NCI-H2196 (cell line): Measurements from ENCODE around the gene CXCL14.

Experiments used
- DNase-seq: peaks from one replicate; lab custom pipeline; 2025; ENCODE audit not compliant: unreplicated experiment; lab: John Stamatoyannopoulos, UW

The CXCL14 gene

DNA sequence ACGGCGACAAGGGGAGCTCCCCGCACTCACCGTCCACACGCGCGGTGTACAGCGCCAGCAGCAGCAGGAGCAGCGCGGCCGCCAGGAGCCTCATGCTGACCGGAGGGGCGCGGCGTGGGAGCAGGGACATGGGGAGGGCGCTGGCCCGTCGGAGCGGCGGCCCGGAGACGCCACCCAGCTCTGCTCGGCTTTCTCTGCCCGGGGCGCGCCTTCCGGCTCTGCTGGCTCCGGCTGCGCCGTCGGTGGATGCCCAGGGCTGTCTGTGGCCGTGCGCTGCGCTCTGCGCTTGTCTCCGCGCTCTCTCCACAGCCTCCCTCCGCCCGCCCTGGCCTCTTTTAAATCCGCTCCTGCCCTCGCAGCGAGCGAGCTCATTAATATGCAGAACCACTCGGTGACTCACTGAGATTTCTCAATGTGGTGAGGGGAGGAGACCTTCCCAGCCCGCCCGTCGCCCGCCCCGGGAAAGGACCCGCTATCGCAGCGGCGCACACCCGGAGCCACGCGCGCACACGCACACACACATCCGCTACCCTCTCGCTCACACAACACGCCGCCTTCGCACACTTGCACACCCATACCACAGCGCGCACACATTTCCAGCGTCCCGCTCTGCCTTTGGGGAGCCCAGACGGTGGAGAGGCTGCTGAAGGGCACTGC, at the start of gene CXCL14:
TSS of gene CXCL14 (minus strand) at position 307 of the 657 bp plus-strand sequence. CDS start at position 94, 213 bp downstream.
- peak; percentile 40 for DNase-seq

- DNase-seq = no peak
Measured at GRCh38 chr5:135626636-135627035, 47.8 kb upstream of the CXCL14 start.

DNA sequence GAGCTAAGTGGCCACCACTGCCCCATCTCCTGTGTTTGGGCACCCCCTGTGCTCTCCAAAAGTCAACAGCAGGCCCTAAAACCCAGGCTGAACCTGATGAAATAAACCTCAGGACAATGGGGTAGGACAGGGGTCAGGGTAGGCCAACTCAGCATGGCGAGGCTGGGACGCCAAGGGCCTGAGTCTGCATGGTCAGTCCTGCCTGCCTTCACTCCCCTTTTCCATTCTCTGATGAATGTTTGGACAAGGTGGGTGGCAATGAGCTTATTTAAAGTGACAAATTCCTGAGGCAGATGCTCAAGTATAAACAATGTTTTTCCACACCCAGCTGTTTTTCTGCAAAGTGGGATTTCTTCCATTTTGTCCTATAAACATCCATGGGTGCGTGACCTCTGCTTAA, 47.2 kb upstream of the CXCL14 start:
- DNase-seq = no peak

DNA sequence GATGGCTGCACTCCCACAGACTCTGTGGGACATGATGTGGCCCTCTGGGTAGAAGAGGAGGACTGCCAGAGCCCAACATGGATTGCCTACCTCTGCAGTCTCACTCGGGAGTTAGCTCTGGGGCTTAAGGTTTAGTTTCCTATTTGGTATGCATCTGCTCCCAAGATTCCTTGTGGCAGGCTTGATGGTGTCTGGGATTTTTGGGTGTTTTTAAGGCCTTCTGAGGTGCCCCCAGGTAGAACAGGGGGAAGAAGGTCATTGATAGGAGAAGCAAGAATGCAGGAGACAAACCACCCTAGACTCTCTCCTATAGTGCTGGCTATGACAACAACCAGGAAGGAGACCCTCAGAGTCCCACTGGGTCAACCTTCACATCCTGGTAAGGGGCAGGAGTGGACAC, 46.7 kb upstream of the CXCL14 start:
- DNase-seq = no peak

DNA sequence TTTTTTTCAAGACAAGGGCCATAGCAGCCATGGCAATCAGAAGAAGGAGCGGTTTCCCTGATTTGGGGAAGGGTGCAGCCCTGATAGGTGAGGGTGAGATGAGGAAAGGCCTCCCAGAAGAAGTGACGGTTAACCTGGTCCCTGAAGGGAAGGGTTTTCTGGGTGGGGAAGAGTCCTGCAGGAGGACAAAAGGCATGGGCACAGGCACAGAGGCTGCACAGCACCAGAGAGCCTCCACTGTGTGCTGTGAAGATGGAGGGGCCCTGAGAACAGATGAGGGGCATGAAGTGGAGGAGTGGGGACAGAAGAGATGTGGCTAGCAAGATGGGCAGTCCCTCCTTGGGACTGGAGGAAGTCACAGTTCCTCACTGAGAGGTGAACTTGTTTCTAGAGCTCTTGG, 46.3 kb upstream of the CXCL14 start:
- no peak for DNase-seq

GRCh38 chr5:135623186-135623715, 44.5 kb upstream of the CXCL14 start:
- DNase-seq = no peak

DNA sequence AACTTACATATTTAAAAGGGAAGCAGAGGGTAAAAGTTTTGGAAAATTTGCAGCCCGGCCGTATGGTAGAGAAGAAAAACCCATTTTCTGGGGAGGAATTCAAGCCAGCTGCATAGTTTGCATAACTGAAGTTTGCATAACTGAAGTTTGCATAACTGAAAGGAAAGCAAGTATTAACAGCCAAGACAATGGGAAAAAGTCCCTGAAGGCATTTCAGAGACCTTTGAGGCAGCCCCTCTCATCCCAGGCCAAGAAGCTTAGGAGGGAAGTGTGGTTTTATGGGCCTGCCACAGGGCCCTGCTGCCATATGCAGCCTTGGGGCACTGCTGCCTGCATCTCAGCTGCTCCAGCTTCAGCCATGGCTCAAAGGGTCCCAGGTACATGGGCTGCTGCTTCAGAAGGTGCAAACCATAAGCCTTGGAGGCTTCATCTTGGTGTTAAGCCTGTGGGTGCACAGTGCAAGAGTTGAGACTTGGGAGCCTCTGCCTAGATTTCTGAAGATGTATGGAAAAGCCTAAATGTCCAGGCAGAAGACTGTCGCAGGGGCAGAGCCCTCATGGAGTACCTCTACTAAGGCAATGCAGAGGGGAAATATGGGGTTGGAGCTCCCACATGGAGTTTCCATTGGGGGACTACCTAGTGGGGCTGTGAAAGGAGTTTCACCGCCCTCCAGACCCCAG, 36.9 kb upstream of the CXCL14 start:
- DNase-seq = no peak

GRCh38 chr5:135615171-135615570, 36.4 kb upstream of the CXCL14 start:
- no peak for DNase-seq

DNA sequence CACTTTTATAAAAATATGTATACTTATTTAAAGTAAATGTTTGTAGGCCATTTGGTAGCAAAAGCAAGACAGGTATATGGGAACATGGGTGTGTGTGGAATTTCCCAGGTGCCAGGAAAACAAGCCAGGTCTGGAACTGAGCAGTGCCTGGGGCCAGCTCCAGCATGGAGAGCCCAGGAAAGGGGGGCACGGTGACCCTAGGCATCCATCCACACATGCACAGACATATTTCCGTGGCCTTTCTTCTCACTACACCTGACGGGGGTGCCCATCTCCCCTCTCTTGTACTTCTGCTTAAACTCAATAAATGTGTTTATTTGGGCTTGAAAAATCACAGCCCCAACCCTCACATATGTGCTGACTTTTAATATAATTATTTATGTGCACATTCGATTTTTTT, 31.2 kb upstream of the CXCL14 start:
- no peak for DNase-seq

- no peak for DNase-seq
Measured at GRCh38 chr5:135608761-135609443, 30.1 kb upstream of the CXCL14 start.

- DNase-seq = no peak
Measured at GRCh38 chr5:135608361-135608760, 29.6 kb upstream of the CXCL14 start.

GRCh38 chr5:135606431-135606830, 27.6 kb upstream of the CXCL14 start:
- no peak for DNase-seq

GRCh38 chr5:135605221-135605620, 26.4 kb upstream of the CXCL14 start:
- DNase-seq = no peak

GRCh38 chr5:135604056-135604455, 25.3 kb upstream of the CXCL14 start:
- DNase-seq = no peak

GRCh38 chr5:135602882-135603721, 24.3 kb upstream of the CXCL14 start:
- no peak for DNase-seq

DNA sequence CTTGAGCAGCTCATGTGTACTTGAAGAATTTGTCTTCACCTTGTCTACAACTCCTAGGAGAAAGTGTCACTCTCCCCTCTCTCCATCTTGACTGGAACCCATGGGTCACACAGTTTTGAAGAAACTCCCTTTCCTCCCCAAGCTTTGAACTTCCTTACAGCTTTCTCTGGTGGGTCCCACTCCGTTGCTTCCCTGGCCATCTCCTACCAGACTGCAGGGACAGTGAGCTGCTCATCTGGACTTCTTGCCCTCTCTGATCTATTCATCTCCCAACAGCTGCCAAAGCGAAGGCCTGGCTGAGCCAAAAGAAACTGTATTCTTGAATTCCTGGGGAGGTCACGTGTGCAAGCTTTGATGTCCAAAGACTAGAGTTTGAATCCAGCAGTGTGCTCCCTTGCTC, 22.7 kb upstream of the CXCL14 start:
- DNase-seq = no peak

DNA sequence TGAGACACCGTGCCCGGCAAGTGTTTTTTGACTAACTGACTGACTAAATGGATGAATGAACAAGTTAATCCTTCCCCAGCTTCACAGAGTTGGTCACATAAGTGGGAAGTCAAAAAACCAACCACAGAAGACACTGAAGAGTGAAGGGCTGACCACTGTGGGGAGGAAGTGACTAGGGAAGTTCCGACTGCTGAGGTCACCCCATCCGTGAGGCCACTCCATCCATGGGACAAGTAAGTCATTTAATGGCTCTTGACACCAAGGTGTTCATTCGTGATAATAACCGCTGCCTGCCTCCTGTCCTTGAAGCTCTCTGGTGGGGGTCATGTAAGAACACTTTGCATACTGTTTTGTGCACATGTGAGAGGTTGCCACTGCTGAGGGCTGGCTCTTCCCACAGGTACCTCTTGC, 22.2 kb upstream of the CXCL14 start:
- no peak for DNase-seq

DNA sequence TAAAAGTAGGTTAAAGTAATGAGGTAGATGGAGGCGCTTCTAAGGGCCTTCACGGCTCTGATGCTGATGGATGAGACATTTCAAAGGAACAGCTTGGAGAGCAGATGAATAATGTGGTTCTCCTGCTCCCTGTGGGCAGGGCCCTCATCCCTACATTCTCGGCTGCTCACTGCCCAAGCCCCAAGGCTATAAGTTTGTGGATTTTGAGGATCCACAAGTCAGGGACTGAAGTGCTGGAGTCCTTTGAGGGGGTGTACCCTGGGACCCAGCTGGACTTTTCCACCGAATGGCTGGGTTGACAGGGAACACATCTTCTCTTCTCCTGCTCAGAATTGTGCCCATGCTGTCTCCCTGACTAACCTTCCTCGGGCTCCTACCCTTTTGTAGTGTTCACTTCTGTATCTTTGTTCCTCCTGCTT, 21.4 kb upstream of the CXCL14 start:
- DNase-seq = no peak

GRCh38 chr5:135599421-135600151, 20.8 kb upstream of the CXCL14 start:
- DNase-seq = no peak

DNA sequence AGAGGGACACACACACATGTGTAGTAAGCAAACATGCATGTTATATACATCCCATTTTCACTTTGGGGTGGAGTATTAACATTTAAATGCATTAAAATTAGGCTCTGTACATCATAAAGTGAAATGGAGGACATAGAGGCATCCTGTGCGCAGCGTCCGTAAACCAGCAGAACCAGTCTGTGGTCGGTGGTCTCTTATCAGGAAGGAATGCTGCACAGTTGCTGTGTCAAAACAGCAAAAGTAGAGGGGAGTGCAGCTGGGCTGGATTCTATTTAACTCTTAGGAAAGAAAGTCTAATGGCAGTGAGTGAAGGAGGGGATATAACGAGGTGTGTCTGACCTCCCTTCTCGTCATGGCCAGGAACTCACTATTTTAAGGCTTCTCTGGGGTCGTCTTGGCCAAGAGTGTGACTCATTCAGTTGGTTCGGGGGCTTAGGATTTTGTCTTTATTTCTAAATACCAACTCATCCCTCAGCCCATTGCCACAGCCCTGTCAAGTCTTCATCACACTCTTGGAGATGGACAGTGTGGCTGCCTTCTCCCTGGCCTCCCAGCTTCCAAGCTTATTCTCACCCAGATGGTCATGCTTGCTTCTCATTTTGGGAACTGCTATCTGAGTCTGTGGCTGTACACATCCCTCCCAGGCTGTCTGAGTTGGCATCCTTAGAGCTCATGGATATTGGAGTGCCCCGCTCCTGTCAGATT, 20.1 kb upstream of the CXCL14 start:
- DNase-seq = no peak
